ENCODE measurements around the gene CLEC2L.

CLEC2L gene

GRCh38 chr7:139574618-139575337 lies 51.3 kb downstream of the CLEC2L start:
- DNase-seq (ENCODE audit: low read depth in 2 of 2): no peak

GRCh38 chr7:139575338-139575680 lies 51.8 kb downstream of the CLEC2L start:
- no peak for DNase-seq (ENCODE audit: low read depth in 2 of 2)

GRCh38 chr7:139576179-139576973 lies 52.9 kb downstream of the CLEC2L start:
- no peak for DNase-seq (ENCODE audit: low read depth in 2 of 2)

GRCh38 chr7:139580435-139580834 lies 57.0 kb downstream of the CLEC2L start:
- no peak for DNase-seq (ENCODE audit: low read depth in 2 of 2)

GRCh38 chr7:139582130-139582650 lies 58.7 kb downstream of the CLEC2L start:
- DNase-seq (ENCODE audit: low read depth in 2 of 2): no peak

- DNase-seq (ENCODE audit: low read depth in 2 of 2): no peak
Observed at GRCh38 chr7:139582671-139583155, 59.2 kb downstream of the CLEC2L start.

GRCh38 chr7:139583826-139584553 lies 60.5 kb downstream of the CLEC2L start:
- no peak for DNase-seq (ENCODE audit: low read depth in 2 of 2)

GRCh38 chr7:139585042-139585441 lies 61.6 kb downstream of the CLEC2L start:
- no peak for DNase-seq (ENCODE audit: low read depth in 2 of 2)

- DNase-seq (ENCODE audit: low read depth in 2 of 2): no peak
Observed at GRCh38 chr7:139586286-139586685, 62.8 kb downstream of the CLEC2L start.

- no peak for DNase-seq (ENCODE audit: low read depth in 2 of 2)
Observed at GRCh38 chr7:139587535-139587934, 64.0 kb downstream of the CLEC2L start.

GRCh38 chr7:139588632-139589031 lies 65.1 kb downstream of the CLEC2L start:
- no peak for DNase-seq (ENCODE audit: low read depth in 2 of 2)

- no peak for DNase-seq (ENCODE audit: low read depth in 2 of 2)
Observed at GRCh38 chr7:139589474-139589873, 66.0 kb downstream of the CLEC2L start.

- no peak for DNase-seq (ENCODE audit: low read depth in 2 of 2)
Observed at GRCh38 chr7:139591550-139592195, 68.2 kb downstream of the CLEC2L start.

GRCh38 chr7:139592801-139593461 lies 69.4 kb downstream of the CLEC2L start:
- no peak for DNase-seq (ENCODE audit: low read depth in 2 of 2)

GRCh38 chr7:139594090-139594489 lies 70.6 kb downstream of the CLEC2L start:
- DNase-seq (ENCODE audit: low read depth in 2 of 2): no peak

Data from stimulated activated CD8-positive, alpha-beta memory T cell treated with anti-CD3 and anti-CD28 coated beads, Interleukin-2, amount 100 ng/mL, for 1 hour (primary cell).